SK-N-SH treated with all-trans-retinoic acid at 6 μM for 48 hours (cell line): Measurements from ENCODE around the gene IGSF9.

Experiments
- ATAC-seq: fragments of 200-7000 bp; cut with Tn5 transposase; 3 replicates; pipeline ENCODE4 v1.9.1; 2020; ENCODE audit warnings: mild to moderate bottlenecking, moderate library complexity
- ARNTL ChIP-seq: fragments of 450-650 bp; formaldehyde crosslinking; IDR thresholded peaks from 2 replicates; pipeline ENCODE4 v1.5.0; 2020; ENCODE audit warnings: low read depth, mild to moderate bottlenecking, moderate library complexity, borderline replicate concordance
- BACH2 ChIP-seq: fragments of 250-450 bp; sonication (Bioruptor Pico); IDR thresholded peaks from 2 replicates; pipeline ENCODE4 v1.9.0; 2021; ENCODE audit warnings: mild to moderate bottlenecking, borderline replicate concordance
- CSDC2 ChIP-seq: fragments of 250-450 bp; sonication (Bioruptor Pico); IDR thresholded peaks from 2 replicates; pipeline ENCODE4 v1.5.0; 2020; ENCODE audit warnings: mild to moderate bottlenecking, moderate library complexity
- ESRRG ChIP-seq: fragments of 250-450 bp; sonication (Bioruptor Pico); IDR thresholded peaks from 2 replicates; pipeline ENCODE4 v1.6.1; 2021; ENCODE audit warnings: mild to moderate bottlenecking
- GLIS3 ChIP-seq: fragments of 250-450 bp; sonication (Bioruptor Pico); IDR thresholded peaks from 2 replicates; pipeline ENCODE4 v1.5.0; 2020; ENCODE audit warnings: mild to moderate bottlenecking, moderate library complexity
- ISL1 ChIP-seq: fragments of 250-450 bp; sonication (Bioruptor Pico); IDR thresholded peaks from 2 replicates; pipeline ENCODE4 v2.1.2; 2022; ENCODE audit warnings: mild to moderate bottlenecking, moderate library complexity
- OSR1 ChIP-seq: fragments of 250-450 bp; sonication (Bioruptor Pico); IDR thresholded peaks from 2 replicates; pipeline ENCODE4 v1.8.0; 2022; ENCODE audit warnings: moderate library complexity, mild to moderate bottlenecking, inconsistent platforms
- PPARA ChIP-seq: fragments of 250-450 bp; sonication (Bioruptor Pico); IDR thresholded peaks from 2 replicates; pipeline ENCODE4 v1.5.0; 2020; ENCODE audit warnings: mild to moderate bottlenecking, borderline replicate concordance
- RARB ChIP-seq: fragments of 250-450 bp; sonication (Bioruptor Pico); IDR thresholded peaks from 2 replicates; pipeline ENCODE4 v1.8.0; 2021; ENCODE audit warnings: mild to moderate bottlenecking, moderate library complexity
- SNAI2 ChIP-seq: fragments of 250-450 bp; sonication (Bioruptor Pico); IDR thresholded peaks from 2 replicates; pipeline ENCODE4 v1.5.0; 2020; ENCODE audit warnings: mild to moderate bottlenecking, moderate library complexity
- TCF4 ChIP-seq: fragments of 250-450 bp; sonication (Bioruptor Pico); IDR thresholded peaks from 2 replicates; pipeline ENCODE4 v1.8.0; 2021; ENCODE audit warnings: mild to moderate bottlenecking, moderate library complexity, borderline replicate concordance
- ZC3H10 ChIP-seq: fragments of 250-450 bp; sonication (Bioruptor Pico); IDR thresholded peaks from 2 replicates; pipeline ENCODE4 v1.5.1; 2021; ENCODE audit warnings: mild to moderate bottlenecking, moderate library complexity
- ZFP3 ChIP-seq: fragments of 250-450 bp; sonication (Bioruptor Pico); IDR thresholded peaks from 2 replicates; pipeline ENCODE4 v1.5.0; 2020; ENCODE audit warnings: mild to moderate bottlenecking, moderate library complexity
- ZFP30 ChIP-seq: fragments of 450-650 bp; formaldehyde crosslinking; IDR thresholded peaks from 2 replicates; pipeline ENCODE4 v1.5.0; 2022; ENCODE audit warnings: mild to moderate bottlenecking, moderate library complexity
- ZNF565 ChIP-seq: fragments of 450-650 bp; formaldehyde crosslinking; conservative IDR thresholded peaks from 2 replicates; pipeline ENCODE4 v1.5.0; 2020; ENCODE audit warnings: low read depth, mild to moderate bottlenecking, moderate library complexity
- ZNF70 ChIP-seq: fragments of 450-650 bp; formaldehyde crosslinking; IDR thresholded peaks from 2 replicates; pipeline ENCODE4 v1.5.0; 2020; ENCODE audit warnings: mild to moderate bottlenecking, moderate library complexity
- ZNF8 ChIP-seq: fragments of 450-650 bp; formaldehyde crosslinking; IDR thresholded peaks from 2 replicates; pipeline ENCODE4 v1.5.0; 2020; ENCODE audit warnings: mild to moderate bottlenecking, moderate library complexity
- TF ChIP-seq, protein P1 (sequence below): fragments of 250-450 bp; sonication (Bioruptor Pico); IDR thresholded peaks from 2 replicates; pipeline ENCODE4 v1.5.0; 2020; ENCODE audit warnings: mild to moderate bottlenecking, moderate library complexity
- TF ChIP-seq, protein P2 (sequence below): fragments of 250-450 bp; sonication (Bioruptor Pico); IDR thresholded peaks from 2 replicates; pipeline ENCODE4 v1.8.0; 2021; ENCODE audit warnings: low read depth, mild to moderate bottlenecking, moderate library complexity, borderline replicate concordance
- TF ChIP-seq, protein P3 (sequence below): fragments of 250-450 bp; sonication (Bioruptor Pico); IDR thresholded peaks from 2 replicates; pipeline ENCODE4 v1.5.1; 2021; ENCODE audit warnings: mild to moderate bottlenecking, moderate library complexity

Gene IGSF9

DNA sequence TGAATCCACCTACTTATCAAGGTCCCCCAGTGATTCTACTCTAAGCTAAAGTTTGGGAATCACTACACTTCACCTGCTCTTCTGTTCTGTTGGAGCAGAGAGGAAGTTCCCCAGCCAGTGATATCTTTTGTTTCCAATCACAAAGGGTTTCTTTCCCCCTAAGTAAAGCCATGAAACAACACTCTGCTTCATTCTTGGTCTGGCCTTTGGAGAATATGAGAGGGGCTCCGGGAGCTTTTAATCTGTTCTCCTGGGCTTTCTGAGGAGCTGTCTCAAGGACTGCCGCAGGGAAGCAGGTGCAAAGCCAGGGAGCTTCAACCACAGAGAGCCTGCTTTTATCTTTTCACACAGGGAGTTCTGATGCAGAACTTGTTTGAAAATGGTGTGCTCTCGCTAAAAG, 18.7 kb upstream of the IGSF9 start:
- TF ChIP-seq RARB (CRISPR knock-in tag) (no peak), SNAI2 (CRISPR knock-in tag) (no peak), TCF4 (CRISPR knock-in tag) (no peak), ZC3H10 (CRISPR knock-in tag) (no peak), ZNF565 (CRISPR knock-in tag) (no peak), ZFP30 (no peak), PPARA (CRISPR knock-in tag) (no peak), GLIS3 (CRISPR knock-in tag) (no peak), ZNF70 (CRISPR knock-in tag) (no peak), ESRRG (CRISPR knock-in tag) (no peak), CSDC2 (CRISPR knock-in tag) (no peak), ISL1 (CRISPR knock-in tag) (no peak), ARNTL (no peak), BACH2 (CRISPR knock-in tag) (no peak)
- TF ChIP-seq, protein P1, sequence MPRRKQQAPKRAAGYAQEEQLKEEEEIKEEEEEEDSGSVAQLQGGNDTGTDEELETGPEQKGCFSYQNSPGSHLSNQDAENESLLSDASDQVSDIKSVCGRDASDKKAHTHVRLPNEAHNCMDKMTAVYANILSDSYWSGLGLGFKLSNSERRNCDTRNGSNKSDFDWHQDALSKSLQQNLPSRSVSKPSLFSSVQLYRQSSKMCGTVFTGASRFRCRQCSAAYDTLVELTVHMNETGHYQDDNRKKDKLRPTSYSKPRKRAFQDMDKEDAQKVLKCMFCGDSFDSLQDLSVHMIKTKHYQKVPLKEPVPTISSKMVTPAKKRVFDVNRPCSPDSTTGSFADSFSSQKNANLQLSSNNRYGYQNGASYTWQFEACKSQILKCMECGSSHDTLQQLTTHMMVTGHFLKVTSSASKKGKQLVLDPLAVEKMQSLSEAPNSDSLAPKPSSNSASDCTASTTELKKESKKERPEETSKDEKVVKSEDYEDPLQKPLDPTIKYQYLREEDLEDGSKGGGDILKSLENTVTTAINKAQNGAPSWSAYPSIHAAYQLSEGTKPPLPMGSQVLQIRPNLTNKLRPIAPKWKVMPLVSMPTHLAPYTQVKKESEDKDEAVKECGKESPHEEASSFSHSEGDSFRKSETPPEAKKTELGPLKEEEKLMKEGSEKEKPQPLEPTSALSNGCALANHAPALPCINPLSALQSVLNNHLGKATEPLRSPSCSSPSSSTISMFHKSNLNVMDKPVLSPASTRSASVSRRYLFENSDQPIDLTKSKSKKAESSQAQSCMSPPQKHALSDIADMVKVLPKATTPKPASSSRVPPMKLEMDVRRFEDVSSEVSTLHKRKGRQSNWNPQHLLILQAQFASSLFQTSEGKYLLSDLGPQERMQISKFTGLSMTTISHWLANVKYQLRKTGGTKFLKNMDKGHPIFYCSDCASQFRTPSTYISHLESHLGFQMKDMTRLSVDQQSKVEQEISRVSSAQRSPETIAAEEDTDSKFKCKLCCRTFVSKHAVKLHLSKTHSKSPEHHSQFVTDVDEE = no peak
- TF ChIP-seq, protein P2, sequence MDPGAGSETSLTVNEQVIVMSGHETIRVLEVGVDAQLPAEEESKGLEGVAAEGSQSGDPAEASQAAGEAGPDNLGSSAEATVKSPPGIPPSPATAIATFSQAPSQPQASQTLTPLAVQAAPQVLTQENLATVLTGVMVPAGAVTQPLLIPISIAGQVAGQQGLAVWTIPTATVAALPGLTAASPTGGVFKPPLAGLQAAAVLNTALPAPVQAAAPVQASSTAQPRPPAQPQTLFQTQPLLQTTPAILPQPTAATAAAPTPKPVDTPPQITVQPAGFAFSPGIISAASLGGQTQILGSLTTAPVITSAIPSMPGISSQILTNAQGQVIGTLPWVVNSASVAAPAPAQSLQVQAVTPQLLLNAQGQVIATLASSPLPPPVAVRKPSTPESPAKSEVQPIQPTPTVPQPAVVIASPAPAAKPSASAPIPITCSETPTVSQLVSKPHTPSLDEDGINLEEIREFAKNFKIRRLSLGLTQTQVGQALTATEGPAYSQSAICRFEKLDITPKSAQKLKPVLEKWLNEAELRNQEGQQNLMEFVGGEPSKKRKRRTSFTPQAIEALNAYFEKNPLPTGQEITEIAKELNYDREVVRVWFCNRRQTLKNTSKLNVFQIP (CRISPR knock-in tag) = no peak
- TF ChIP-seq, all 23 proteins: peak for 0
- no peak for ATAC-seq

DNA sequence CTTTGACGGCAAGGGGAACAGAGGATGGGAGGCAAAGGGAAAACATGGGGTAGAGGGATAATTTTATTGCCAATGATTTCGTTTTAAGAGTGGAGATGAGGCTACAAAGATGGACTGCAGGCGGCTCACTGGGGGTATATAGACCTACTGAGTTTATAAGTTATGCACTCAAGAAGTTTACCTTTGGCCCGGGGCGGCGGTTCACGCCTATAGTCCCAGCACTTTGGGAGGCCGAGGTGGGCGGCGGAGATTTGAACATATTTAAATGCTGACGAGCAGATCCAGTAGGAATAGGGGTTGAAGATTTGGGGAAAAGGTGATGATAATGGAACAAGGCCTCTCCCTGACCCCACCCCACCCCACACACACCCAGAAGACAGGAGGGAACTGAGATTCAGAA, 16.8 kb upstream of the IGSF9 start:
- TF ChIP-seq SNAI2 (CRISPR knock-in tag) = no peak
- TF ChIP-seq ZNF70 (CRISPR knock-in tag) = no peak
- TF ChIP-seq, protein P3, sequence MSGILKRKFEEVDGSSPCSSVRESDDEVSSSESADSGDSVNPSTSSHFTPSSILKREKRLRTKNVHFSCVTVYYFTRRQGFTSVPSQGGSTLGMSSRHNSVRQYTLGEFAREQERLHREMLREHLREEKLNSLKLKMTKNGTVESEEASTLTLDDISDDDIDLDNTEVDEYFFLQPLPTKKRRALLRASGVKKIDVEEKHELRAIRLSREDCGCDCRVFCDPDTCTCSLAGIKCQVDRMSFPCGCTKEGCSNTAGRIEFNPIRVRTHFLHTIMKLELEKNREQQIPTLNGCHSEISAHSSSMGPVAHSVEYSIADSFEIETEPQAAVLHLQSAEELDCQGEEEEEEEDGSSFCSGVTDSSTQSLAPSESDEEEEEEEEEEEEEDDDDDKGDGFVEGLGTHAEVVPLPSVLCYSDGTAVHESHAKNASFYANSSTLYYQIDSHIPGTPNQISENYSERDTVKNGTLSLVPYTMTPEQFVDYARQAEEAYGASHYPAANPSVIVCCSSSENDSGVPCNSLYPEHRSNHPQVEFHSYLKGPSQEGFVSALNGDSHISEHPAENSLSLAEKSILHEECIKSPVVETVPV (CRISPR knock-in tag) = no peak
- TF ChIP-seq ZNF565 (CRISPR knock-in tag) = no peak
- no peak for TF ChIP-seq GLIS3 (CRISPR knock-in tag)
- no peak for TF ChIP-seq ZC3H10 (CRISPR knock-in tag)
- TF ChIP-seq, protein P2 (CRISPR knock-in tag) = no peak
- no peak for TF ChIP-seq ZNF8 (CRISPR knock-in tag)
- TF ChIP-seq, protein P1 = no peak
- no peak for TF ChIP-seq ARNTL
- no peak for TF ChIP-seq ZFP3
- TF ChIP-seq ISL1 (CRISPR knock-in tag) = no peak
- no peak for TF ChIP-seq ESRRG (CRISPR knock-in tag)
- no peak for TF ChIP-seq PPARA (CRISPR knock-in tag)
- TF ChIP-seq OSR1 (CRISPR knock-in tag) = no peak
- no peak for TF ChIP-seq BACH2 (CRISPR knock-in tag)
- no peak for TF ChIP-seq CSDC2 (CRISPR knock-in tag)
- no peak for ATAC-seq
